ENCODE measurements around the gene ARRDC3.

The ARRDC3 gene
- total RNA-seq, result 448 to 687 (median 647) reads per million in 3 donors

DNA sequence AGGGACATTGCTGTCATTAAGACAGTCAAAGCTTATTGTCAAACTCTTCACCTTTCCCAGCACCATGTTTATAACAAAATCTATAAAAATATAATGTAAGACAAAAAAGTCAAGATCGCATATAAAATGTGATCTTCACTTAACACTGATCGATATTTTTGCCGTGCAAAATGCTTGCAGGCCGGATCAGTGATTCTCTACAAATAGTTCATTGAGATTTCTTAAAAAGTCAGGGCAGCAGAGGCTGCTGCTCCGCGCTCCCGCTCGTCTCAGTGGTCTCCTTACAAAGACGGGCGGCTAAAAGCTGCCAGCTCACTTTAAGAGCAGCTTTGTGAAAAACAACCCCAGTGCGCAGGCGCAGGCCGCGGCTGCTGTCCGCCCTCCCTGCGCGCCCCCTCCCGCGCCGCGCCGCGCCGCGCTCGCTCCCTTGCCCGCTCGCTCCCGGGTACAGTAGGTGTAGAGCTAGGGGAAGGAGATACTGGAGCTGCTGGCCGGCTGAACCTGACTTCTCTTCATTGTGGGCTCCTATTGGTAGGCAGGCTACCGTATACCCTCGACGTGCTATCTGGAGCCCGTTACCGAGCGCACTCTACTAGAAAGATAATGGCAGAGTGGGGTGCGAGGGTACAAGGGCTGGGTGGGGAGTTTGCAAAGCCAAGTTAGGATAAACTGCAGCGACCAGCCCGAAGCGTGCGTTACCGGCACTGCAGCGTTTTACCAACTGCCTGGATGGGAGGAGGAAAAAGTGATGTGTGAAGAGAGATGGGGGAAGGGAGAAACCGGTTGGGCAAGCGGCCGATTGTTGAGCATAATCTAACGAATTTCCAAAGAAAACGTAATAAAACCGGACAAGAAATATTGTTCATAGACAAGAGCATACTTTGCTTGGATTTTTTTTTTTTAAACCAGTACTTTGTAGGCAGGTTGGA lies at the start of gene ARRDC3:
TSS of gene ARRDC3 (minus strand) at position 291 of the 929 bp plus-strand sequence. CDS start at position 66, 225 bp downstream.
- H3K36me3 ChIP-seq (ENCODE audit: control insufficient read depth, insufficient read depth, low read length), result no peaks in the 10 kb centered on the region
- peak; percentile 90 to 92 (median 92) for DNase-seq
- H3K4me1 ChIP-seq (ENCODE audit: control insufficient read depth, insufficient read depth, low read length, poor library complexity, severe bottlenecking), result peaks cover 14% of the 10 kb centered on the region
- no peaks in the 10 kb centered on the region for H3K9me3 ChIP-seq (ENCODE audit: control insufficient read depth, low read length)
- peak within 1 kb of the TSS; percentile 98 for H3K27ac ChIP-seq (ENCODE audit: insufficient read depth, low read length, poor library complexity, severe bottlenecking)
- peak within 1 kb of the TSS; percentile 63 for H3K4me3 ChIP-seq (ENCODE audit: insufficient read depth, low read depth, low read length, poor library complexity, severe bottlenecking)
- no peaks in the 10 kb centered on the region for H3K27me3 ChIP-seq (replicated peaks; ENCODE audit: control insufficient read depth, insufficient read depth, low read length, poor library complexity, severe bottlenecking)

GRCh38 chr5:91430949-91431348 lies 47.8 kb upstream of the ARRDC3 start:
- Histone ChIP-seq H3K4me3 (ENCODE audit: insufficient read depth, low read depth, low read length, poor library complexity, severe bottlenecking) (no peak overlapping the region), H3K9me3 (ENCODE audit: control insufficient read depth, low read length) (no peaks in the 10 kb centered on the region), H3K36me3 (ENCODE audit: control insufficient read depth, insufficient read depth, low read length) (no peaks in the 10 kb centered on the region), H3K27me3 (replicated peaks; ENCODE audit: control insufficient read depth, insufficient read depth, low read length, poor library complexity, severe bottlenecking) (no peaks in the 10 kb centered on the region), H3K27ac (ENCODE audit: insufficient read depth, low read length, poor library complexity, severe bottlenecking) (no peak overlapping the region), H3K4me1 (ENCODE audit: control insufficient read depth, insufficient read depth, low read length, poor library complexity, severe bottlenecking) (peaks cover 7% of the 10 kb centered on the region)
- no peak for DNase-seq

GRCh38 chr5:91424638-91425436 lies 41.7 kb upstream of the ARRDC3 start:
- Histone ChIP-seq H3K27me3 (replicated peaks; ENCODE audit: control insufficient read depth, insufficient read depth, low read length, poor library complexity, severe bottlenecking) (no peaks in the 10 kb centered on the region), H3K9me3 (ENCODE audit: control insufficient read depth, low read length) (no peaks in the 10 kb centered on the region), H3K36me3 (ENCODE audit: control insufficient read depth, insufficient read depth, low read length) (no peaks in the 10 kb centered on the region)

GRCh38 chr5:91423871-91424270 lies 40.8 kb upstream of the ARRDC3 start:
- no peak overlapping the region for H3K27ac ChIP-seq (ENCODE audit: insufficient read depth, low read length, poor library complexity, severe bottlenecking)
- H3K4me3 ChIP-seq (ENCODE audit: insufficient read depth, low read depth, low read length, poor library complexity, severe bottlenecking), result no peak overlapping the region
- H3K4me1 ChIP-seq (ENCODE audit: control insufficient read depth, insufficient read depth, low read length, poor library complexity, severe bottlenecking), result no peaks in the 10 kb centered on the region
- no peaks in the 10 kb centered on the region for H3K9me3 ChIP-seq (ENCODE audit: control insufficient read depth, low read length)
- H3K27me3 ChIP-seq (replicated peaks; ENCODE audit: control insufficient read depth, insufficient read depth, low read length, poor library complexity, severe bottlenecking), result no peaks in the 10 kb centered on the region
- DNase-seq, result no peak
- H3K36me3 ChIP-seq (ENCODE audit: control insufficient read depth, insufficient read depth, low read length), result no peaks in the 10 kb centered on the region

More at GRCh38 chr5:91424638-91425436, 41.7 kb upstream of the ARRDC3 start:
- Histone ChIP-seq H3K4me3 (ENCODE audit: insufficient read depth, low read depth, low read length, poor library complexity, severe bottlenecking) (no peak overlapping the region), H3K4me1 (ENCODE audit: control insufficient read depth, insufficient read depth, low read length, poor library complexity, severe bottlenecking) (no peaks in the 10 kb centered on the region), H3K27ac (ENCODE audit: insufficient read depth, low read length, poor library complexity, severe bottlenecking) (no peak overlapping the region)
- DNase-seq, result no peak

- H3K4me3 ChIP-seq (ENCODE audit: insufficient read depth, low read depth, low read length, poor library complexity, severe bottlenecking), result no peak overlapping the region
- H3K4me1 ChIP-seq (ENCODE audit: control insufficient read depth, insufficient read depth, low read length, poor library complexity, severe bottlenecking), result no peaks in the 10 kb centered on the region
- no peaks in the 10 kb centered on the region for H3K36me3 ChIP-seq (ENCODE audit: control insufficient read depth, insufficient read depth, low read length)
- no peak for DNase-seq
- no peaks in the 10 kb centered on the region for H3K9me3 ChIP-seq (ENCODE audit: control insufficient read depth, low read length)
- H3K27me3 ChIP-seq (replicated peaks; ENCODE audit: control insufficient read depth, insufficient read depth, low read length, poor library complexity, severe bottlenecking), result no peaks in the 10 kb centered on the region
- H3K27ac ChIP-seq (ENCODE audit: insufficient read depth, low read length, poor library complexity, severe bottlenecking), result no peak overlapping the region
Measured at GRCh38 chr5:91420879-91421278, 37.8 kb upstream of the ARRDC3 start.

- Histone ChIP-seq H3K4me1 (ENCODE audit: control insufficient read depth, insufficient read depth, low read length, poor library complexity, severe bottlenecking) (no peaks in the 10 kb centered on the region), H3K36me3 (ENCODE audit: control insufficient read depth, insufficient read depth, low read length) (no peaks in the 10 kb centered on the region), H3K4me3 (ENCODE audit: insufficient read depth, low read depth, low read length, poor library complexity, severe bottlenecking) (no peak overlapping the region), H3K27ac (ENCODE audit: insufficient read depth, low read length, poor library complexity, severe bottlenecking) (no peak overlapping the region), H3K9me3 (ENCODE audit: control insufficient read depth, low read length) (no peaks in the 10 kb centered on the region), H3K27me3 (replicated peaks; ENCODE audit: control insufficient read depth, insufficient read depth, low read length, poor library complexity, severe bottlenecking) (no peaks in the 10 kb centered on the region)
- peak; percentile 12 to 65 (median 52) for DNase-seq
Measured at GRCh38 chr5:91419571-91420537, 36.7 kb upstream of the ARRDC3 start.

GRCh38 chr5:91419136-91419535 lies 36.0 kb upstream of the ARRDC3 start:
- H3K27me3 ChIP-seq (replicated peaks; ENCODE audit: control insufficient read depth, insufficient read depth, low read length, poor library complexity, severe bottlenecking), result no peaks in the 10 kb centered on the region
- H3K36me3 ChIP-seq (ENCODE audit: control insufficient read depth, insufficient read depth, low read length), result no peaks in the 10 kb centered on the region
- no peak for DNase-seq
- H3K9me3 ChIP-seq (ENCODE audit: control insufficient read depth, low read length), result no peaks in the 10 kb centered on the region
- no peaks in the 10 kb centered on the region for H3K4me1 ChIP-seq (ENCODE audit: control insufficient read depth, insufficient read depth, low read length, poor library complexity, severe bottlenecking)
- H3K27ac ChIP-seq (ENCODE audit: insufficient read depth, low read length, poor library complexity, severe bottlenecking), result no peak overlapping the region
- no peak overlapping the region for H3K4me3 ChIP-seq (ENCODE audit: insufficient read depth, low read depth, low read length, poor library complexity, severe bottlenecking)

- Histone ChIP-seq H3K27ac (ENCODE audit: insufficient read depth, low read length, poor library complexity, severe bottlenecking) (no peak overlapping the region), H3K27me3 (replicated peaks; ENCODE audit: control insufficient read depth, insufficient read depth, low read length, poor library complexity, severe bottlenecking) (no peaks in the 10 kb centered on the region), H3K9me3 (ENCODE audit: control insufficient read depth, low read length) (no peaks in the 10 kb centered on the region), H3K4me1 (ENCODE audit: control insufficient read depth, insufficient read depth, low read length, poor library complexity, severe bottlenecking) (no peaks in the 10 kb centered on the region), H3K4me3 (ENCODE audit: insufficient read depth, low read depth, low read length, poor library complexity, severe bottlenecking) (no peak overlapping the region), H3K36me3 (ENCODE audit: control insufficient read depth, insufficient read depth, low read length) (no peaks in the 10 kb centered on the region)
- DNase-seq, result no peak
Measured at GRCh38 chr5:91418158-91418557, 35.0 kb upstream of the ARRDC3 start.

DNA sequence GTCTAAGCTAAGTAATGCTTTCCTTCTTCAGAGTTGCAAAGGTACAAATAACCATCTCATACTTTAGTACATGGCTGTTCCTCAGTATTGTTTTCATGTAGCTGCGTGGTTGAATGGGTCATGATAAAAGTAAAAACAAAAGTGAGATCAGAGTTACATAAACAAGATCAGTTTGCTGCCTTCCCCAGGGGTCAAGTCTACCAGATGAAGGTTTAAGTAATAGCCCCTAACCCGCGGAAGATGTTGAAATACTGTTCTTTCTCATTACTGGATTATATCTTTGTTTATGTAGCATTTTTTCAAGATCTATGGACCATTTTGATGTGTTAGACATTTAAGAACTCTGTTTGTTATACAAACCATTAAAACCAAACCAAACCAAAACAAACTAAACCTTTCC lies 34.1 kb upstream of the ARRDC3 start:
- DNase-seq, result no peak
- Histone ChIP-seq H3K27ac (ENCODE audit: insufficient read depth, low read length, poor library complexity, severe bottlenecking) (no peak overlapping the region), H3K4me1 (ENCODE audit: control insufficient read depth, insufficient read depth, low read length, poor library complexity, severe bottlenecking) (no peaks in the 10 kb centered on the region), H3K9me3 (ENCODE audit: control insufficient read depth, low read length) (no peaks in the 10 kb centered on the region), H3K4me3 (ENCODE audit: insufficient read depth, low read depth, low read length, poor library complexity, severe bottlenecking) (no peak overlapping the region), H3K36me3 (ENCODE audit: control insufficient read depth, insufficient read depth, low read length) (no peaks in the 10 kb centered on the region), H3K27me3 (replicated peaks; ENCODE audit: control insufficient read depth, insufficient read depth, low read length, poor library complexity, severe bottlenecking) (no peaks in the 10 kb centered on the region)
